ENCODE measurements around the gene RNF208. TPM values are rescaled to one million over a fixed set of nuclear protein-coding genes. Genes with fewer than 3 reads are reported as not detected.

Gene RNF208
- total and polyA plus RNA-seq, 10 of the 15 experiments (the other 5 are each of a cell fraction or from before 2014, with no cell fraction given), result 0.06 to 10.7 (median 0.77) TPM

DNA sequence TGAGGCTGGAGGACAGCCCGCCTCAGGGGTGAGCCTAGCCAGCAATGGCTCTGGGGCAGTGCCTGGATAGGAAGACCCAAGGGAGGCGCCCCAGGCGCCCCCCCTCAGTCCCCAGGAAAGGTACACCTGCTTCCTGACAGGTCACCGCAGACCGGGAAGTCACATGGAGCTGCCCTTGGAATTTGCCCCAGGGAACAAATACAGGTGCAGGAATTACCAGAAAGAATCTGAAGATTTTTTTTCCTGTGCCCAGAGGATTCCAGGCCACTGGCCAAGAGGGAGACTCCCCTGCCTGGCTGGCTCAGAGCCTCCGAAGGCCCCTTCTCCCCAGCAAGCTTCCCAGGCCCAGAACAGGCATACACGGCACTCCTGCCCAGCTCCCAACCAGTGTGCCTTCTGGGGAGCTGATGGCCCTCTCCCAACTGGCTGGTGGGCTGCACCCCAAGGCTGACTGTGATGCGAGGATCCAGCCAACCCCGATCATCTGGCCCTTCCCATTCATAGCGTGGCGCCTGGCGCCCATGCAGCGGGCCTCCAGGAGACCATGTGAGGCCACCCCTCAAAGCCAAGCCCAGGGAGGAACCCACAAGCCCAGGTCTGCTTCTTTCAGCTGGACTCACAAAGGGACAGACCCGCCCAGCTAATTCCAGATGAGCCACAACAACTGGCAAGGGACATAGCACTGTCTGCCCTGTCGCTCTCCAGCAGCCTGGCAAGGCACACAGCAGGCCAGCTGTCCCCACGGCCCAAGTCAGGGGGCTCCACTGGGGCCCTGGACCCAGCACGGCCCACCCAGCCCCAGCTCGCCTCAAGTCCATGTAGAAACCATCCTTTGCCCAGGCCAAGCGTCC is 23.8 kb downstream of the RNF208 start (continued):
- TF ChIP-seq, protein P1, sequence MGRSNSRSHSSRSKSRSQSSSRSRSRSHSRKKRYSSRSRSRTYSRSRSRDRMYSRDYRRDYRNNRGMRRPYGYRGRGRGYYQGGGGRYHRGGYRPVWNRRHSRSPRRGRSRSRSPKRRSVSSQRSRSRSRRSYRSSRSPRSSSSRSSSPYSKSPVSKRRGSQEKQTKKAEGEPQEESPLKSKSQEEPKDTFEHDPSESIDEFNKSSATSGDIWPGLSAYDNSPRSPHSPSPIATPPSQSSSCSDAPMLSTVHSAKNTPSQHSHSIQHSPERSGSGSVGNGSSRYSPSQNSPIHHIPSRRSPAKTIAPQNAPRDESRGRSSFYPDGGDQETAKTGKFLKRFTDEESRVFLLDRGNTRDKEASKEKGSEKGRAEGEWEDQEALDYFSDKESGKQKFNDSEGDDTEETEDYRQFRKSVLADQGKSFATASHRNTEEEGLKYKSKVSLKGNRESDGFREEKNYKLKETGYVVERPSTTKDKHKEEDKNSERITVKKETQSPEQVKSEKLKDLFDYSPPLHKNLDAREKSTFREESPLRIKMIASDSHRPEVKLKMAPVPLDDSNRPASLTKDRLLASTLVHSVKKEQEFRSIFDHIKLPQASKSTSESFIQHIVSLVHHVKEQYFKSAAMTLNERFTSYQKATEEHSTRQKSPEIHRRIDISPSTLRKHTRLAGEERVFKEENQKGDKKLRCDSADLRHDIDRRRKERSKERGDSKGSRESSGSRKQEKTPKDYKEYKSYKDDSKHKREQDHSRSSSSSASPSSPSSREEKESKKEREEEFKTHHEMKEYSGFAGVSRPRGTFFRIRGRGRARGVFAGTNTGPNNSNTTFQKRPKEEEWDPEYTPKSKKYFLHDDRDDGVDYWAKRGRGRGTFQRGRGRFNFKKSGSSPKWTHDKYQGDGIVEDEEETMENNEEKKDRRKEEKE (IDR thresholded peaks at IDR 0.05), result no peak
- no peak for TF ChIP-seq TAF1 (IDR thresholded peaks at IDR 0.05; ENCODE audit: borderline replicate concordance, low read depth, low read length)
- TF ChIP-seq MTA3 (IDR thresholded peaks at IDR 0.05; ENCODE audit: borderline replicate concordance, low read length), result no peak
- TF ChIP-seq MEF2A (IDR thresholded peaks at IDR 0.05; ENCODE audit: insufficient read depth, low read depth, low read length), result no peak
- TF ChIP-seq, protein P2, sequence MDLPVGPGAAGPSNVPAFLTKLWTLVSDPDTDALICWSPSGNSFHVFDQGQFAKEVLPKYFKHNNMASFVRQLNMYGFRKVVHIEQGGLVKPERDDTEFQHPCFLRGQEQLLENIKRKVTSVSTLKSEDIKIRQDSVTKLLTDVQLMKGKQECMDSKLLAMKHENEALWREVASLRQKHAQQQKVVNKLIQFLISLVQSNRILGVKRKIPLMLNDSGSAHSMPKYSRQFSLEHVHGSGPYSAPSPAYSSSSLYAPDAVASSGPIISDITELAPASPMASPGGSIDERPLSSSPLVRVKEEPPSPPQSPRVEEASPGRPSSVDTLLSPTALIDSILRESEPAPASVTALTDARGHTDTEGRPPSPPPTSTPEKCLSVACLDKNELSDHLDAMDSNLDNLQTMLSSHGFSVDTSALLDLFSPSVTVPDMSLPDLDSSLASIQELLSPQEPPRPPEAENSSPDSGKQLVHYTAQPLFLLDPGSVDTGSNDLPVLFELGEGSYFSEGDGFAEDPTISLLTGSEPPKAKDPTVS (IDR thresholded peaks at IDR 0.05; ENCODE audit: low read depth, low read length), result no peak
- no peak for TF ChIP-seq SREBF2 (IDR thresholded peaks at IDR 0.05; ENCODE audit: low read length)
